ENCODE results near the gene UBALD2. TPM values are rescaled to one million over a fixed set of nuclear protein-coding genes. Genes with fewer than 3 reads are reported as not detected.

Gene UBALD2
- total and polyA plus RNA-seq, 2 of the 8 experiments (the other 6 are each of a cell fraction or from before 2014, with no cell fraction given): 17.8 to 22.6 TPM

GRCh38 chr17:76252040-76252954 lies 12.9 kb upstream of the UBALD2 start:
- no peak overlapping the region for H3K4ac ChIP-seq (replicated peaks; ENCODE audit: insufficient read length, low read depth, low read length)
- TF ChIP-seq RFX5 (IDR thresholded peaks at IDR 0.05; ENCODE audit: borderline replicate concordance, low read depth, low read length) (no peak), SIX5 (IDR thresholded peaks at IDR 0.05; ENCODE audit: low read depth, low read length) (no peak), CBX5 (IDR thresholded peaks at IDR 0.05; ENCODE audit: low read depth, low read length) (no peak), EGR1 (IDR thresholded peaks at IDR 0.05; ENCODE audit: borderline replicate concordance, low read depth, low read length) (no peak), TAF1 (IDR thresholded peaks at IDR 0.05; ENCODE audit: low read depth, low read length) (no peak), KDM5A (IDR thresholded peaks at IDR 0.05; ENCODE audit: low read length) (no peak), HDAC2 (IDR thresholded peaks at IDR 0.05; ENCODE audit: borderline replicate concordance in 1 of 2, low read depth in 2 of 2, low read length in 2 of 2) (no peak), BCL11A (IDR thresholded peaks at IDR 0.05; ENCODE audit: low read depth in 2 of 2, low read length in 2 of 2) (no peak), SIN3A (conservative IDR thresholded peaks at IDR 0.05 in 1 of 2, IDR thresholded peaks at IDR 0.05 in 1 of 2; ENCODE audit: low read depth in 1 of 2, low read length in 2 of 2) (no peak), NRF1 (IDR thresholded peaks at IDR 0.05; ENCODE audit: low read depth, low read length) (no peak), KDM4A (IDR thresholded peaks at IDR 0.05; ENCODE audit: low read depth, low read length, severe bottlenecking) (no peak), CHD2 (IDR thresholded peaks at IDR 0.05; ENCODE audit: low read length) (no peak)

More at GRCh38 chr17:76252040-76252954, 12.9 kb upstream of the UBALD2 start:
- Histone ChIP-seq H3K27ac (ENCODE audit: low read depth, low read length) (no peak overlapping the region), H3K36me3 (ENCODE audit: control insufficient read depth in 2 of 4, insufficient read depth in 4 of 4, low read length in 3 of 4) (no peaks in the 10 kb centered on the region), H3K27me3 (replicated peaks in 1 of 4; ENCODE audit: control insufficient read depth in 3 of 4, extremely low read depth in 1 of 4, insufficient read depth in 3 of 4, low read length in 3 of 4) (no peaks in the 10 kb centered on the region; a peak in 1 of 7 replicates), H3K9me3 (ENCODE audit: insufficient read depth in 2 of 2, low read depth in 1 of 2, low read length in 1 of 2) (no peaks in the 10 kb centered on the region), H3K79me1 (ENCODE audit: low read depth, low read length) (no peaks in the 10 kb centered on the region), H4K8ac (ENCODE audit: extremely low read depth, insufficient read depth, low read length) (no peak overlapping the region), H3K14ac (ENCODE audit: insufficient read length) (no peak overlapping the region), H3K18ac (ENCODE audit: extremely low read depth, low read length) (no peak overlapping the region), H3K23ac (ENCODE audit: insufficient read length) (no peak overlapping the region), H4K20me1 (replicated peaks in 1 of 2; ENCODE audit: control insufficient read depth in 1 of 2, insufficient read depth in 2 of 2, low read length in 2 of 2) (no peaks in the 10 kb centered on the region), H3K79me2 (ENCODE audit: control insufficient read depth in 1 of 2, insufficient read depth in 2 of 2, low read length in 2 of 2) (no peaks in the 10 kb centered on the region), H2BK20ac (ENCODE audit: low read length) (no peak overlapping the region), H2AFZ (ENCODE audit: low read length) (no peak overlapping the region), H2BK12ac (ENCODE audit: low read depth, low read length) (no peak overlapping the region), H3K4me1 (replicated peaks in 1 of 4; ENCODE audit: control insufficient read depth in 3 of 4, insufficient read depth in 4 of 4, low read length in 3 of 4) (no peaks in the 10 kb centered on the region), H2BK120ac (replicated peaks; ENCODE audit: low read depth, low read length) (no peak overlapping the region), H2BK15ac (ENCODE audit: low read length) (no peak overlapping the region), H3K4me2 (ENCODE audit: insufficient read depth in 1 of 2, low read depth in 2 of 2, low read length in 2 of 2) (no peak overlapping the region), H3K23me2 (ENCODE audit: low read depth, low read length) (no peaks in the 10 kb centered on the region), H3K56ac (replicated peaks; ENCODE audit: insufficient read length, low read depth, low read length) (no peak overlapping the region), H3K9ac (replicated peaks in 1 of 4; ENCODE audit: extremely low read depth in 1 of 4, low read depth in 3 of 4, low read length in 3 of 4) (no peak overlapping the region), H4K5ac (ENCODE audit: insufficient read length, low read depth, low read length) (no peak overlapping the region), H2AK5ac (ENCODE audit: low read depth, low read length) (no peak overlapping the region), H2BK5ac (ENCODE audit: low read depth, low read length) (no peak overlapping the region; the same call in 1 of the 2 replicates), H4K91ac (replicated peaks; ENCODE audit: insufficient read length, low read length) (no peak overlapping the region), H3K4me3 (ENCODE audit: extremely low read depth in 1 of 4, insufficient read depth in 2 of 4, low read depth in 3 of 4, low read length in 4 of 4) (no peak overlapping the region)
- POLR2A ChIA-PET (ENCODE audit: partially characterized antibody): interaction anchor here (1.7 kb wide), 1 partner anchor 11 kb away, joined by 3 read pairs; no protein-coding TSS in a partner anchor
- CTCF ChIA-PET (ENCODE audit: partially characterized antibody): interaction anchor here (0.6 to 2.5 kb wide), 5 partner anchors 12 to 187 kb away, joined by 3 to 14 read pairs (median 4); no protein-coding TSS in a partner anchor
- no peak for DNase-seq (ENCODE audit: low read depth in 1 of 2, low spot score in 2 of 2)
- 85% methylated on average over 10 of the region's 11 CpGs; no CpG with 5 or more reads in 1 of the 2 experiments for WGBS, 2 experiments (ENCODE audit: extremely low coverage in 1 of 2, insufficient coverage in 1 of 2, insufficient read length in 1 of 2, insufficient replicate concordance in 2 of 2, low coverage in 1 of 2, low lambda C conversion rate in 2 of 2, missing lambda C conversion rate in 1 of 2)
- no peak for FAIRE-seq

All from H1 (cell line).